WTC11 (cell line): Measurements from ENCODE around the gene FBXO22. TPM values are rescaled to one million over a fixed set of nuclear protein-coding genes. Genes with fewer than 3 reads are reported as not detected.

Experiments
- ATAC-seq: fragments of 200-7000 bp; cut with Tn5 transposase; 2 replicates; pipeline ENCODE4 v1.10.0; 2021; ENCODE audit warnings: mild to moderate bottlenecking, moderate library complexity
- CTCF ChIA-PET: fragments of 300-600 bp; sonication (Branson Sonifier 250); formaldehyde crosslinking; loops from one replicate; lab custom pipeline; 2021; ENCODE audit warnings: antibody characterized with exemption; lab: Charles Lee
- POLR2A ChIA-PET: fragments of 350-600 bp; sonication (Branson Sonifier 250); formaldehyde crosslinking; loops from one replicate; lab custom pipeline; 2021; ENCODE audit warnings: antibody characterized with exemption; lab: Charles Lee
- DNase-seq: peaks from one replicate; pipeline ENCODE4 v3.0.0; 2021; ENCODE audit warnings: low spot score
- H3K27ac Mint-ChIP-seq: 2 replicates; pipeline ENCODE4 v1.8.0; 2021; ENCODE audit warnings: mixed read lengths
- H3K27me3 Mint-ChIP-seq: 2 replicates; pipeline ENCODE4 v1.8.0; 2021; ENCODE audit warnings: low read depth, mild to moderate bottlenecking, moderate library complexity, mixed read lengths
- H3K36me3 Mint-ChIP-seq: 2 replicates; pipeline ENCODE4 v1.8.0; 2021; ENCODE audit warnings: mixed read lengths
- H3K4me1 Mint-ChIP-seq: 2 replicates; pipeline ENCODE4 v1.8.0; 2022; ENCODE audit warnings: mixed read lengths
- H3K4me3 Mint-ChIP-seq: 2 replicates; pipeline ENCODE4 v1.8.0; 2021; ENCODE audit warnings: mild to moderate bottlenecking, moderate library complexity, mixed read lengths
- H3K9me3 Mint-ChIP-seq: 2 replicates; pipeline ENCODE4 v1.8.0; 2021; ENCODE audit warnings: mixed read lengths
- ESRRA ChIP-seq: sonication (generic); formaldehyde crosslinking; IDR thresholded peaks from 2 replicates; pipeline ENCODE4 v1.8.1; 2022; ENCODE audit warnings: mild to moderate bottlenecking, missing genetic modification reagents, borderline replicate concordance
- FOXP1 ChIP-seq: sonication (generic); formaldehyde crosslinking; IDR thresholded peaks from 2 replicates; pipeline ENCODE4 v1.8.0; 2022; ENCODE audit warnings: missing genetic modification reagents, mild to moderate bottlenecking, moderate library complexity, borderline replicate concordance
- NFATC4 ChIP-seq: fragments of 250-450 bp; sonication (Bioruptor Pico); IDR thresholded peaks from 2 replicates; pipeline ENCODE4 v1.9.0; 2021; ENCODE audit warnings: mild to moderate bottlenecking
- PRRX2 ChIP-seq: fragments of 250-450 bp; sonication (Bioruptor Pico); IDR thresholded peaks from 2 replicates; pipeline ENCODE4 v1.8.0; 2021; ENCODE audit warnings: mild to moderate bottlenecking
- SMAD3 ChIP-seq: sonication (generic); formaldehyde crosslinking; IDR thresholded peaks from 2 replicates; pipeline ENCODE4 v1.8.0; 2022; ENCODE audit warnings: missing genetic modification reagents, mild to moderate bottlenecking, borderline replicate concordance
- SMAD4 ChIP-seq: sonication (generic); formaldehyde crosslinking; IDR thresholded peaks from 2 replicates; pipeline ENCODE4 v1.8.0; 2022; ENCODE audit warnings: mild to moderate bottlenecking, missing genetic modification reagents
- TCF7 ChIP-seq: sonication (generic); formaldehyde crosslinking; IDR thresholded peaks from 2 replicates; pipeline ENCODE4 v1.8.0; 2022; ENCODE audit warnings: mild to moderate bottlenecking, low read depth, missing genetic modification reagents, moderate library complexity
- TEAD4 ChIP-seq: sonication (generic); formaldehyde crosslinking; IDR thresholded peaks from 2 replicates; pipeline ENCODE4 v1.8.0; 2022; ENCODE audit warnings: mild to moderate bottlenecking, missing genetic modification reagents
- TP53 ChIP-seq: sonication (generic); formaldehyde crosslinking; IDR thresholded peaks from 2 replicates; pipeline ENCODE4 v1.8.1; 2023; ENCODE audit warnings: mild to moderate bottlenecking, missing genetic modification reagents
- ZNF121 ChIP-seq: sonication (generic); formaldehyde crosslinking; IDR thresholded peaks from 2 replicates; pipeline ENCODE4 v1.8.0; 2023; ENCODE audit warnings: missing genetic modification reagents
- ZNF232 ChIP-seq: sonication (generic); formaldehyde crosslinking; IDR thresholded peaks from 2 replicates; pipeline ENCODE4 v1.8.0; 2022; ENCODE audit warnings: mild to moderate bottlenecking, missing genetic modification reagents
- total RNA-seq: library from RNA; stranded (reverse); gene quantifications from 3 replicates; pipeline ENCODE4 v1.2.3, GENCODE V29; 2021
- TF ChIP-seq, protein P1 (sequence below): fragments of 250-450 bp; sonication (Bioruptor Pico); IDR thresholded peaks from 2 replicates; pipeline ENCODE4 v1.9.0; 2021; ENCODE audit warnings: mild to moderate bottlenecking, borderline replicate concordance
- TF ChIP-seq, protein P2 (sequence below): fragments of 250-450 bp; sonication (Bioruptor Pico); conservative IDR thresholded peaks from 2 replicates; pipeline ENCODE4 v1.9.0; 2021; ENCODE audit warnings: mild to moderate bottlenecking
- TF ChIP-seq, protein P3 (sequence below): sonication (generic); formaldehyde crosslinking; IDR thresholded peaks from 2 replicates; pipeline ENCODE4 v1.8.1; 2023; ENCODE audit warnings: mild to moderate bottlenecking, missing genetic modification reagents
- TF ChIP-seq, protein P4 (sequence below): fragments of 250-450 bp; sonication (Bioruptor Pico); IDR thresholded peaks from 2 replicates; pipeline ENCODE4 v2.1.2; 2022; ENCODE audit warnings: mild to moderate bottlenecking, moderate library complexity
- TF ChIP-seq, protein P5 (sequence below): sonication (generic); formaldehyde crosslinking; IDR thresholded peaks from 2 replicates; pipeline ENCODE4 v1.8.1; 2023; ENCODE audit warnings: mild to moderate bottlenecking, moderate library complexity, missing genetic modification reagents

The FBXO22 gene
- total RNA-seq, 1 experiment from 2014 or later = 95.7 TPM

DNA sequence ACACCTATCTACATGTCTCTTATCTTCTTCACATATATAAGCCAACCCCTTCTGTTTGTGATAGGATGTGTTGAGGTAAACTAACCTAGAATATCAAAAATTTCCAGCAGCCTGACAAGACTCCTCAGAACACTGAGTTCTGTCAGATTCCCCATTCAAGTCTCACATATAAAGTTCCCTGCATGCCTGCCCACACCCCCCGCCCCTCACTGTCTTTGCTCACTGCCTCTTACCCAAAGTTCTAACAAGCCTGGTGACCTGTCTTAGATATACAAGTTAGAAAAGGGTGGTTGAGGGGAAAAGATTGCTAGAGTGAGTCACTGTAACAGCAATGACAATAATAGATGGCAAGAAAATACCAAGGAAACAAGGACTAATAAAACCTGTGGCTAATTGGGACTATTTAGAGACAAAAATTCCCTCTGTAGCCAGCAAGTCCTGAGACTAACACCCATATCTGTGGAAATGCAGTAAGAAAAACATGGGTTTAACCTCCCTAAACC is 40.1 kb downstream of the FBXO22 start (continued):
- TF ChIP-seq, protein P1, sequence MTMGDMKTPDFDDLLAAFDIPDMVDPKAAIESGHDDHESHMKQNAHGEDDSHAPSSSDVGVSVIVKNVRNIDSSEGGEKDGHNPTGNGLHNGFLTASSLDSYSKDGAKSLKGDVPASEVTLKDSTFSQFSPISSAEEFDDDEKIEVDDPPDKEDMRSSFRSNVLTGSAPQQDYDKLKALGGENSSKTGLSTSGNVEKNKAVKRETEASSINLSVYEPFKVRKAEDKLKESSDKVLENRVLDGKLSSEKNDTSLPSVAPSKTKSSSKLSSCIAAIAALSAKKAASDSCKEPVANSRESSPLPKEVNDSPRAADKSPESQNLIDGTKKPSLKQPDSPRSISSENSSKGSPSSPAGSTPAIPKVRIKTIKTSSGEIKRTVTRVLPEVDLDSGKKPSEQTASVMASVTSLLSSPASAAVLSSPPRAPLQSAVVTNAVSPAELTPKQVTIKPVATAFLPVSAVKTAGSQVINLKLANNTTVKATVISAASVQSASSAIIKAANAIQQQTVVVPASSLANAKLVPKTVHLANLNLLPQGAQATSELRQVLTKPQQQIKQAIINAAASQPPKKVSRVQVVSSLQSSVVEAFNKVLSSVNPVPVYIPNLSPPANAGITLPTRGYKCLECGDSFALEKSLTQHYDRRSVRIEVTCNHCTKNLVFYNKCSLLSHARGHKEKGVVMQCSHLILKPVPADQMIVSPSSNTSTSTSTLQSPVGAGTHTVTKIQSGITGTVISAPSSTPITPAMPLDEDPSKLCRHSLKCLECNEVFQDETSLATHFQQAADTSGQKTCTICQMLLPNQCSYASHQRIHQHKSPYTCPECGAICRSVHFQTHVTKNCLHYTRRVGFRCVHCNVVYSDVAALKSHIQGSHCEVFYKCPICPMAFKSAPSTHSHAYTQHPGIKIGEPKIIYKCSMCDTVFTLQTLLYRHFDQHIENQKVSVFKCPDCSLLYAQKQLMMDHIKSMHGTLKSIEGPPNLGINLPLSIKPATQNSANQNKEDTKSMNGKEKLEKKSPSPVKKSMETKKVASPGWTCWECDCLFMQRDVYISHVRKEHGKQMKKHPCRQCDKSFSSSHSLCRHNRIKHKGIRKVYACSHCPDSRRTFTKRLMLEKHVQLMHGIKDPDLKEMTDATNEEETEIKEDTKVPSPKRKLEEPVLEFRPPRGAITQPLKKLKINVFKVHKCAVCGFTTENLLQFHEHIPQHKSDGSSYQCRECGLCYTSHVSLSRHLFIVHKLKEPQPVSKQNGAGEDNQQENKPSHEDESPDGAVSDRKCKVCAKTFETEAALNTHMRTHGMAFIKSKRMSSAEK = no peak

DNA sequence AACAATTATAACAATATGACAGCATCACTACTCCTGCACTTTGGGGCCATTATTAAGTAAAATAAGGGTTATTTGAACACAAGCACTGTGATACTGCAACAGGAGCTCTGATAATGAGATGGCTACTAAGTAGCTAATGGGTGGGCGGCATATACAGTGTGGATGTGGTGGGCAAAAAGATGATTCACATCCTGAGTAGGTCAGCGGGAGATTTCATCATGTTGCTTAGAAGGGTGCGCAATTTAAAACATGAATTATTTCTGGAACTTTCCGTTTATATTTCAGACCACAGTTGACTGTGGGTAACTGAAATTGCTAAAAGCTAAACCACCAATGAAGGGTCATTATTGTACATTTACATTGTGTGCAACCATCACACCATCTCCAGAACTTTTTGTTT is 42.3 kb downstream of the FBXO22 start:
- Mint-ChIP-seq H3K27me3 (no peaks in the 10 kb centered on the region; the same call in 1 of the 2 replicates), H3K9me3 (peaks cover 14% of the 10 kb centered on the region), H3K27ac (no peak overlapping the region), H3K4me3 (no peak overlapping the region), H3K36me3 (peaks cover 2% of the 10 kb centered on the region), H3K4me1 (no peaks in the 10 kb centered on the region)
- POLR2A ChIA-PET = no interaction called here
- CTCF ChIA-PET = interaction anchor here (2.2 kb wide), 1 partner anchor 17 kb away, joined by 7 read pairs; no protein-coding TSS in a partner anchor
- no peak for DNase-seq
- no peak for TF ChIP-seq TCF7 (CRISPR knock-in tag)
- TF ChIP-seq, protein P2, sequence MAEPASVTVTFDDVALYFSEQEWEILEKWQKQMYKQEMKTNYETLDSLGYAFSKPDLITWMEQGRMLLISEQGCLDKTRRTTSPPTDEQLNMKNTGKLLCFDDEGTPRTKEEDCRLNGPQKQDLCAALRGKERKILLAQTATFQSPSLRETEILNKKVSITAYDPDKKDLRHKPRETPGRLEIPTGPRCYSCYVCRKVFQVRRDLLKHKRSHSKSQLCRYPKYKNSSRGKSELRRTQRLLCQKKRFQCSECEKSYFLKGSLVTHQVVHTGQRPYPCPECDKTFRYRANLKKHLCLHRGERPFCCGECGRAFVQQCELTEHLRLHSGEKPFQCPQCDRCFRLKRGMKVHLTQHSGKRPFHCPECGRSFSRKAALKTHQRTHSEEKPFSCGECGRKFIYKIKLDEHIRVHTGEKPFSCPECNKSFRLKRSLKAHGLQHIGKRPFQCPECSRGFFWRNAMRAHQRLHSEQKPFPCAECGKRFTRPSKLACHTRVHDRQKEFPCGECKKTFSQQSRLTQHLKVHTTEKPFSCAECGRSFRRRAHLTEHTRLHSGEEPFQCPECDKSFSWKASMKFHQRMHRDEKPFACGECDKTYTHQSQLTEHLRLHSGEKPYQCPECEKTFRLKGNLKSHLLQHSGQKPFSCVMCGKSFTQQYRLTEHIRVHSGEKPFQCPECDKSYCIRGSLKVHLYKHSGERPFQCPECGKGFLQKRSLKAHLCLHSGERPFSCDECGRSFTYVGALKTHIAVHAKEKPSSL = no peak
- no peak for TF ChIP-seq PRRX2 (CRISPR knock-in tag)
- no peak for TF ChIP-seq TP53
- TF ChIP-seq, protein P3, sequence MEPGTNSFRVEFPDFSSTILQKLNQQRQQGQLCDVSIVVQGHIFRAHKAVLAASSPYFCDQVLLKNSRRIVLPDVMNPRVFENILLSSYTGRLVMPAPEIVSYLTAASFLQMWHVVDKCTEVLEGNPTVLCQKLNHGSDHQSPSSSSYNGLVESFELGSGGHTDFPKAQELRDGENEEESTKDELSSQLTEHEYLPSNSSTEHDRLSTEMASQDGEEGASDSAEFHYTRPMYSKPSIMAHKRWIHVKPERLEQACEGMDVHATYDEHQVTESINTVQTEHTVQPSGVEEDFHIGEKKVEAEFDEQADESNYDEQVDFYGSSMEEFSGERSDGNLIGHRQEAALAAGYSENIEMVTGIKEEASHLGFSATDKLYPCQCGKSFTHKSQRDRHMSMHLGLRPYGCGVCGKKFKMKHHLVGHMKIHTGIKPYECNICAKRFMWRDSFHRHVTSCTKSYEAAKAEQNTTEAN (CRISPR knock-in tag) = no peak
- no peak for TF ChIP-seq SMAD3
- no peak for TF ChIP-seq ZNF232 (CRISPR knock-in tag)
- TF ChIP-seq, protein P4, sequence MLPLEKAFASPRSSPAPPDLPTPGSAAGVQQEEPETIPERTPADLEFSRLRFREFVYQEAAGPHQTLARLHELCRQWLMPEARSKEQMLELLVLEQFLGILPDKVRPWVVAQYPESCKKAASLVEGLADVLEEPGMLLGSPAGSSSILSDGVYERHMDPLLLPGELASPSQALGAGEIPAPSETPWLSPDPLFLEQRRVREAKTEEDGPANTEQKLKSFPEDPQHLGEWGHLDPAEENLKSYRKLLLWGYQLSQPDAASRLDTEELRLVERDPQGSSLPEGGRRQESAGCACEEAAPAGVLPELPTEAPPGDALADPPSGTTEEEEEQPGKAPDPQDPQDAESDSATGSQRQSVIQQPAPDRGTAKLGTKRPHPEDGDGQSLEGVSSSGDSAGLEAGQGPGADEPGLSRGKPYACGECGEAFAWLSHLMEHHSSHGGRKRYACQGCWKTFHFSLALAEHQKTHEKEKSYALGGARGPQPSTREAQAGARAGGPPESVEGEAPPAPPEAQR (CRISPR knock-in tag) = no peak
- TF ChIP-seq ESRRA = no peak
- TF ChIP-seq FOXP1 = no peak
- TF ChIP-seq, protein P5, sequence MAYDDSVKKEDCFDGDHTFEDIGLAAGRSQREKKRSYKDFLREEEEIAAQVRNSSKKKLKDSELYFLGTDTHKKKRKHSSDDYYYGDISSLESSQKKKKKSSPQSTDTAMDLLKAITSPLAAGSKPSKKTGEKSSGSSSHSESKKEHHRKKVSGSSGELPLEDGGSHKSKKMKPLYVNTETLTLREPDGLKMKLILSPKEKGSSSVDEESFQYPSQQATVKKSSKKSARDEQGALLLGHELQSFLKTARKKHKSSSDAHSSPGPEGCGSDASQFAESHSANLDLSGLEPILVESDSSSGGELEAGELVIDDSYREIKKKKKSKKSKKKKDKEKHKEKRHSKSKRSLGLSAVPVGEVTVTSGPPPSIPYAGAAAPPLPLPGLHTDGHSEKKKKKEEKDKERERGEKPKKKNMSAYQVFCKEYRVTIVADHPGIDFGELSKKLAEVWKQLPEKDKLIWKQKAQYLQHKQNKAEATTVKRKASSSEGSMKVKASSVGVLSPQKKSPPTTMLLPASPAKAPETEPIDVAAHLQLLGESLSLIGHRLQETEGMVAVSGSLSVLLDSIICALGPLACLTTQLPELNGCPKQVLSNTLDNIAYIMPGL (CRISPR knock-in tag) = no peak
- TF ChIP-seq TEAD4 (CRISPR knock-in tag) = no peak
- no peak for TF ChIP-seq NFATC4 (CRISPR knock-in tag)
- TF ChIP-seq ZNF121 (CRISPR knock-in tag) = no peak
- TF ChIP-seq SMAD4 (CRISPR knock-in tag) = no peak
- ATAC-seq = no peak
